ENCODE measurements around the gene NT5C1A.

NT5C1A gene

GRCh38 chr1:39689214-39689613 is 17.3 kb upstream of the NT5C1A start:
- Histone ChIP-seq H3K4me3 (no peak overlapping the region), H3K4me1 (peaks cover 0 to 24% (median 18%) of the 10 kb centered on the region in 4 donors), H3K27ac (no peak overlapping the region), H3K27me3 (peaks cover 0 to 83% of the 10 kb centered on the region in 2 donors), H3K36me3 (no peaks in the 10 kb centered on the region), H3K9me3 (no peaks in the 10 kb centered on the region)
- TF ChIP-seq CTCF (IDR thresholded peaks at IDR 0.05): no peak
- DNase-seq: no peak
- intact Hi-C loops (cut with DNase I; ENCODE audit: low total_unique reads): no loop called here

GRCh38 chr1:39688706-39689105 is 16.8 kb upstream of the NT5C1A start:
- DNase-seq: no peak
- Histone ChIP-seq H3K36me3 (no peaks in the 10 kb centered on the region), H3K27ac (no peak overlapping the region), H3K27me3 (peaks cover 0 to 88% of the 10 kb centered on the region in 2 donors), H3K4me1 (peaks cover 0 to 24% (median 18%) of the 10 kb centered on the region in 4 donors), H3K4me3 (no peak overlapping the region), H3K9me3 (no peaks in the 10 kb centered on the region)
- TF ChIP-seq CTCF (IDR thresholded peaks at IDR 0.05): no peak
- intact Hi-C loops (cut with DNase I; ENCODE audit: low total_unique reads): no loop called here

- H3K36me3 ChIP-seq: no peaks in the 10 kb centered on the region
- H3K27me3 ChIP-seq: peaks cover 0 to 93% of the 10 kb centered on the region in 2 donors
- H3K27ac ChIP-seq: no peak overlapping the region
- no peak overlapping the region for H3K4me3 ChIP-seq
- no peak for DNase-seq
- TF ChIP-seq CTCF (IDR thresholded peaks at IDR 0.05): no peak
- H3K4me1 ChIP-seq: peaks cover 0 to 17% (median 15%) of the 10 kb centered on the region in 4 donors
- intact Hi-C loops (cut with DNase I; ENCODE audit: low total_unique reads): no loop called here
- no peaks in the 10 kb centered on the region for H3K9me3 ChIP-seq
Measured at GRCh38 chr1:39687243-39687642, 15.3 kb upstream of the NT5C1A start.

- intact Hi-C loops (cut with DNase I; ENCODE audit: low total_unique reads): no loop called here
- Histone ChIP-seq H3K27ac (no peak overlapping the region), H3K27me3 (peaks cover 0 to 84% of the 10 kb centered on the region in 2 donors), H3K36me3 (no peaks in the 10 kb centered on the region), H3K4me1 (no peaks in the 10 kb centered on the region), H3K9me3 (no peaks in the 10 kb centered on the region), H3K4me3 (no peak overlapping the region)
- no peak for DNase-seq
- TF ChIP-seq CTCF (IDR thresholded peaks at IDR 0.05): no peak
Measured at GRCh38 chr1:39685071-39685470, 13.2 kb upstream of the NT5C1A start.

- Histone ChIP-seq H3K4me3 (no peak overlapping the region), H3K36me3 (no peaks in the 10 kb centered on the region), H3K27ac (no peak overlapping the region), H3K9me3 (no peaks in the 10 kb centered on the region), H3K27me3 (peaks cover 0 to 78% of the 10 kb centered on the region in 2 donors), H3K4me1 (no peaks in the 10 kb centered on the region)
- no peak for TF ChIP-seq CTCF (IDR thresholded peaks at IDR 0.05)
- intact Hi-C loops (cut with DNase I; ENCODE audit: low total_unique reads): no loop called here
- DNase-seq: no peak
Measured at GRCh38 chr1:39684313-39684664, 12.4 kb upstream of the NT5C1A start.

Data from tibial artery (tissue), 4 donors.